SHP77 treated with DMSO at 0.1 percent for 48 hours (cell line): ENCODE results near the gene GALC.
"Not testable (repeated sequence)": the region's sequence is repeated elsewhere in the genome, so short reads cannot be mapped to it uniquely, and the experiment has no call there.

ENCODE experiments used
- DNase-seq: peaks from one replicate; lab custom pipeline; 2025; lab: John Stamatoyannopoulos, UW

GALC gene

DNA sequence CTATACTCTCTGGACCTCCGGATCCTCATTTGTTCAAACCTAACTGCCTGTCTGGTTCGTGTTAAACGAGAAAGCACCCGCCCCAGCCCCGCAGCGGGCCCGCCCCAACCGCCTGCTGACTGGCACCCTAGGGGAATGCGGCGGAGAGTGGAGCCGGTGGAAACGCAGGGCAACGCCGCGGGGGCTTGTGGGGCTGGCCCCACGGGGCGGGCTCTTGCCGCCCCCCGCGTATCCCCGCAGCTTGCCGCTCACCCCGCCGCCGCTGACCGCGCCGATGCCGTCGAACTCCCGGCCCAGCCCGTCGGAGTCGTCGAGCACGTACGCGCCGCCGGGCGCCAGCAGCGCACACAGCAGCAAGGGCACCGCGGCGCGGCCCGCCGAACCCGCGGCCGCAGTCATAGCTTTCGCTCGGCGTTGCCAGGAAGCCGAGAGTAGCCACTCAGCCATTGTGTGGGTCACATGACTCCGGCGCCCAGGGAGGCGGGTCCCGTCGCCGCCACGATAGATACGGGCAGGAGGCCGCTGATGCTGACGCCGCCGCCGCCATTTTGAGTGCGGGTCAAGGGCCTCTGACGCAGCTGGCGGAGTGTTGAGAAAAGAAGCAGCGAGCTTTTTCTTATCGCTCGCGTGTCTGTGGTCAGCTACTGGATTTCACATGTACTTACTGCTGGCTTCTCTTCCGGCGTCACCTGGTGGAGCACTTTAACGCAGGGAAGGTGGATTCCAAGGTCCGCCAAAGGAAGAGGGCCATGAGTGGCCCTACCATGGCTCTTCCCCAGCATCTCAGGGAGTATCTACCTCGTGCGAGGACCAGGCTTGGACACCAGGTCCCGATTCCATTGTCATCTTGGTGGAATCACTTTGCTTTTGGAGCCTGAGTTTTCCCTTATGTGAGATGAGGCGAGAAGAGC is at the start of gene GALC:
Gene GALC, minus strand, starts transcription at position 465 of the 911 bp plus-strand sequence. Its CDS starts 18 bp downstream, at position 447.
- peak; percentile 53 for DNase-seq

DNA sequence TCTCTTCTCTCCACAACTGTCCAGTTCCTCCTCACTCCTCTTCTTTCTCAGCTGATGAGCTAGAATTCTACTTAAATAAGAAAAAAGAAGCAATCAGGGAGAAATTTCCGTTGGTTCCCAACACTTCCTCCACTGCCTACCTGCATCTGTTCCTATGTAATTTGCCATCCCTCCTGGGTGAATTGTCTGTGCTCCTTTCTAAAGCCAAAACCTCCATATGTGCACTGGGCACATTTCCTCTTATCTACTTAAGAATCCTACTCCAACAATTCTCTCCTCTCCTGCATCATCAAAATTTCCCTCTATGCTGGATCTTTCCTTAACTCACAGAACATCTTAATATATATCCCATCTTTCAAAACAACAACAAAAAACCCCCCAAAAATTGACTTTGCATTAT is 47.2 kb upstream of the GALC start:
- no peak for DNase-seq

DNA sequence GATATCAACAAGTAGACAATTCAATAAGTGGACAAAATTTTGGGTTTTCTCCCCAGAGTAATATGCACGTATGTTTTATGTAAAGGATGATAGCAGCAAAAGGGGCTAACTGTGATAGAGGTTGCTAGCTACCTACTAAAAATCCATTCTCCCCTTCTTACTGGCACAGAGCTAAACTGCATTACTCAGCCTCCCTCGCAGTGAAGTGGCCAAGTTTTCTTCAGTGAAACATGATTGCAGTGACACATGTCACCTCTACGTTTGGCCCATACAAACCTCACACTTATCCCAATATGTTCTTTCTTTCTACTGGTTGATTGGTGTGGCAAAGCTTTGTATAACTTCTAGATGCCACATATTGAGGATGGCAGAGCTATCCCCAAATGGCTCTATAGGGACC is 46.2 kb upstream of the GALC start:
- no peak for DNase-seq

DNA sequence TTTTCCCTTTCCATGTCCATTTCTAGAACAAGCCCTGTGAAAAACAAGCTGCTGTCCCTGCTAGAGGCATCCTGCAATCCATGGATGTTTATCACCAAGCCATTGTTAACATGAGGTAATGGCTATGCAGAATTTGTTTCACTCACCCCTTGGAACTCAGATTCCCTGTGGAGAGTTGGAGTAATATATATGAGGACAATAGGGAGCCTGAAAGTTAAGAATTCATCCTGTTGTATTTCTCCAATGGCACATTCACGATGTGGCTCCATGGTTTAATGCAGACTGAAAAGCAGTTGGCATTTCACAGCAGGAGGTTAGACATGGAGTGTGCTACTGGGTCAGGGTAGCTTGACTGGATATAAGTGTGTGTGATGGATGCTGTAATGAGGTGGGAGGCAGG is 44.3 kb upstream of the GALC start:
- DNase-seq = no peak

DNA sequence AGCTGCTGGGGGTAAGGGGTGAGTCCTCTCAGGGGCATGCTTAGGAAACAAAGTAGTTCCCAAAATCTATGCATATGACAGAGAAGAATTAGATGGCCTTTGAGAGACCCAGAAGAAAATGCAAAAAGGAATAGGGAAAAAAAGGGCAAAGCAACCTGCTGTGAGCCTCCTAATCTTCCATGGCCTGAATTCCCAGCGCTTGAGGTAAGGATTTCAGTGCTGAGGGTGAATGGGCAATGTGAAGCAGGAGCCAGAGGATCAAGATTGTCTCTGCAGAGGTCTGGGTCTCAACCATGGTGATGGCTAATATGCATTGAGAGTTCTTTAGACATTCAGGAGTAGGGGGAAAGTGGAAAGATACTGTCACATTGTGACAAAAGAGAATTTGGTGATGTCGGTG is 43.4 kb upstream of the GALC start:
- no peak for DNase-seq

DNA sequence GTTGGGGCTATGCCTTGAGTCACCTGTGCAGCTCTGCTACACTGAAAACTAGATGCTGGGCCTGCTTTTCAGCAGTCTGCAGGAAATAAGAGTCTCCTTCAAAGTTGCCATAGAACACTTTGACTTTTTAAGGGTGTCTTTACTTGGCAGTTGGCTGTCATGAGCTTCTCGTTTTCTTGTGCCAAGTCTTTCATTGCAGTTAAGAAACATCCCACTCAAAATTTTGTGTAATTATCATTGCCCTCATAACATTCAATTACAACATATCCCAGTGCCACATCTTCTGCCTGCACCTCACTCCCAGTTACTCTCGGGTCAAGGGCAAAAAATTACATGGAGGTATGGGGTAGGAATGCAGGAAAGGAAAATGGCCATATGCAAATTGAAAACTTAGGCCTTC is 41.1 kb upstream of the GALC start:
- DNase-seq = no peak

DNA sequence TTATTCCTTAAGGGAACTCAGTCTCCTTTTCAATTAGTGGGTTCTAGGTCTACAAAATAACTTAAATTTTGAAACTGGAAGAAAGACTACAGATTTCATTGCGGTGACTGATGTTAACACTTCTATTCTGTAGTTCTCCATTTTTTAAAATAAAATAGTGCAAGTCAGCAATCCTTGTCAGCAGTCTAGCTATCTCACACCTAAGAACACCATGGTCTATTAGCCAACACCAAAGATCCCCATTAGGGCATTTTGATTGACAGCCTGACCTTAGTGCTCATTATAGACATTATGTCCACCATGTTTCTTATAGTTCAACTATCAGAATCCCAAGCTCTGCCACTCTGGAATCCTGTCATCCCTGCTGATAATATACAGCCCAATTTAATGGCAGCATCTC is 39.4 kb upstream of the GALC start:
- DNase-seq = no peak

DNA sequence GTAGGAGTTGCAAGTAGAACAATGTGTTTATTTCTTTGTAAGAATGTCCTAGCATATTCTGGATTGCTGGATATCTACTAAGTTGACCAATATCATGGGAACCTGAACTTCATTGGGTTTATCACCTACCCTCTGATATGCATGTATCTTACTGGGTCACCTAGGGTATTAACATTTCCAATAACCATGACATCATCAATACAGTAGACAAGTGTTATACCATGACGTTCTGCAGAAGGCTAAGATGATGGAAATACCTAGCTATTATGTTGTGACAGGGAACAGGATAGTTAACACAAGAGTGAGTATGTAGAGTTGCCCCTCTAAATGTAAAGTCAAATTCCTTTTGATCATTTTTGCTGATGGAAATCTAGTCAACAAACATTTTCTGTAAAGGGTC is 37.9 kb upstream of the GALC start:
- no peak for DNase-seq

DNA sequence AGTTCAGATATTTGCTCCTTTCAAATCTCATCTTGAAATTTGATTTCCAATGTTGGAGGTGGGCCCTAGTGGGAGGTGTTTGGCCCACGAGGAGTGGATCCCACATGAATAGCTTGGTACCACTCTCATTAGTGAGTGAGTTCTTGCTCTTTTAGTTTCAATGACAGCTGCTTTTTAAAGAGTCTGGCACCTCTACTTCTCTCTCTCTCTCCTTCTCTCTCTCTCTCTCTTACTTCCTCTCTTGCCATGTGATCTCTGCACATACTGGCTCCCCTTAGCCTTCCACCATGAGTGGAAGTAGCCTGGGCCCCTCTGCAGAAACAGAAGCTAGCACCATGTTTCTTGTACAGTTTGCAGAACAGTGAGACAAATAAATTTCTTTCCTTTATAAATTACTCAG is 37.1 kb upstream of the GALC start:
- DNase-seq = no peak

DNA sequence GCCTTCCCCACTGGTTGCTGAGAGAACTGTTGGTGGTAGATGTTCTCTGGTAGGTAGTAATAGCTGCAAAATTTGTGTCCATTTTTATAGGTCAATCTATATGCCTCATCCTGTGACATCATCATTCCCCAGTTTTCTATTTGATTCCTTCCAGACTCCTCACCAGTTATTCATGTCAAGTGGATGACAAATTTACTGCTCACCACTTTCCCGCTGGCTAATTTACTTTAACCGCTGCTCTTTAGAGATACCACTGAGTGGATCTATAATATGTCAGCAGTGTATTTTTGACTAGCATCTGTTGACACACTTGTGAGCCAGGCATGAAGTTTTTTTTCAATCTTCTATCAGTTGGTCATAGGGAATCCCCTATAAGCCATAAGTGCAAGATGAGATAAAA is 36.5 kb upstream of the GALC start:
- no peak for DNase-seq

DNA sequence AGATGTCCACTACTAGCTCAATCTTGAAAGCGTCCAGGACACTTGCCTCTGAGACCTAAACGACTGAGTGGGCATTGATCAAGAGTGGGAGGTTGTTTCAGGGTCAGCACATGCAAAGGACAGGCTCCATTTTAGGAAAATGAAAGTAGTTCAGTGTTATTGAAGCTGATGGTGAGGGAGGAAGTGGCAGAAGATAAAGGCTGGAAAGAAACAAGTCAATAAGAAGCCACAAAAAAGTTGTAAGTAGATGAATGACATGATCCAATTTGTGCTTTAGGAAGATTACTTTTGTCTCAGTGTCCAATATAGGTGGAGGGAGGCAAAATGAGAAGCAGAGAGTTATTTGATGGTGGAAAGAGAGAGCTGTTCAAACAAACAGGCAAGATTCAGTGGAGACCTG is 33.9 kb upstream of the GALC start:
- DNase-seq = no peak

DNA sequence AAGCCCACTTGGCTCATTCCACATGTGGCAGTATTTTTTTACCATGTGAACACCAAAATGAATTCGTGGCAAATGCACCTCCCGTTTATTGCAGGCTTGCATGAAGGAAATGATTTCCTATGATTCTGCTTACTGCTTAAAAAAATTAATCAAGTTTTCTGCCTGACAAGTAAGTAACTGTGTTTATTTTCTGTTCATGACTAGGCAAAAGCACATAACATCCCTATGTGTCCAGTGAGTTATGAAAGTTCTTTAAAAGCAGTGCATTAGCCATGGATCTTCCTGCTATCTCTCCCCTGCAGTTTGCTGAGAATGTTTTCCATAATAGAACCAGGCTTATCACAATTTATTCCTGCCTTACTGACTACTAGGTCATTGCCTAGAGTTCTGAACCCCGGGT is 32.3 kb upstream of the GALC start:
- no peak for DNase-seq

DNA sequence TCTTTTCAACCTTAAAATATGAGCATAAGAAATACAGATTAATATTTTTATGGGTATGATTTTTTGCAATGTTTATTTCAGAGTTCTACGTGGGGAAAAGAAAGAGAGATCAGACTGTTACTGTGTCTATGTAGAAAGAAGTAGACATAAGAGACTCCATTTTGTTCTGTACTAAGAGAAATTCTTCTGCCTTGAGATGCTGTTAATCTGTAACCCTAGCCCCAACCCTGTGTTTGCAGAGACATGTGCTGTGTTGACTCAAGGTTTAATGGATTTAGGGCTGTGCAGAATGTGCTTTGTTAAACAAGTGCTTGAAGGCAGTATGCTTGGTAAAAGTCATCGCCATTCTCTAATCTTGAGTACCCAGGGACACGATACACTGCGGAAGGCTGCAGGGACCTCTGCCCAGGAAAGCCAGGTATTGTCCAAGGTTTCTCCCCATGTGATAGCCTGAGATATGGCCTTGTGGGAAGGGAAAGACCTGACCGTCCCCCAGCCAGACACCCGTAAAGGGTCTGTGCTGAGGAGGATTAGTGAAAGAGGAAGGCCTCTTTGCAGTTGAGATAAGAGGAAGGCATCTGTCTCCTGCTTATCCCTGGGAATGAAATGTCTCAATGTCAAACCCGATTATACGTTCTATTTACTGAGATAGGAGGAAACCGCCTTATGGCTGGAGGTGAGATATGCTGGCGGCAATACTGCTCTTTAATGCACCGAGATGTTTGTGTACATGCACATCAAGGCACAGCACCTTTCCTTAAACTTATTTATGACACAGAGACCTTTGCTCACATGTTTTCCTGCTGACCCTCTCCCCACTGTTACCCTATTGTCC is 31.5 kb upstream of the GALC start:
- DNase-seq = not testable (repeated sequence)

DNA sequence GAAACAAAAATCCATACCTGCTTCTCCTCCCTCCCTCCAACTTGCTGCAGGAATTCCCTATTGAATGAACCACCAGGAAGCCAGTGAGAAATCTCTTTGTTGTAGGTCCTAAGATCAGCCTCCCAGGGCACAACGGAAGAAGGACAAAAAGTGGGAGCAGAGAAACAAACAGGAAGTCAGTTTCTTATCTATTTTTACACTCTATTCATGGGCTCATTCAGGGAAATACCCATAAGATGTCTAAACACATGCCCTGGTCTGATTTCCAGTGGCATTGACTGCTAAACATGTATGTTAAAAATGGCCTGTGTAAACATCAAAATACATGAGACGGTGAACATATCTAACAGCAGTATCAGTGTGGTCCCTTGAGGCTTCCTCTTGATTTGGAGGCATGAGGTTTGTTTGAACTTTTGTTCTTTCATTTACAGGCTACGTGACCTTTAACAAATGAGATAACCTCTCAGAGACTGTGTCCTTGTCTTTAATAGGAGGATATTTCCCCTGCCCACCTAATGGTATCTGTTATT is 30.7 kb upstream of the GALC start:
- no peak for DNase-seq

DNA sequence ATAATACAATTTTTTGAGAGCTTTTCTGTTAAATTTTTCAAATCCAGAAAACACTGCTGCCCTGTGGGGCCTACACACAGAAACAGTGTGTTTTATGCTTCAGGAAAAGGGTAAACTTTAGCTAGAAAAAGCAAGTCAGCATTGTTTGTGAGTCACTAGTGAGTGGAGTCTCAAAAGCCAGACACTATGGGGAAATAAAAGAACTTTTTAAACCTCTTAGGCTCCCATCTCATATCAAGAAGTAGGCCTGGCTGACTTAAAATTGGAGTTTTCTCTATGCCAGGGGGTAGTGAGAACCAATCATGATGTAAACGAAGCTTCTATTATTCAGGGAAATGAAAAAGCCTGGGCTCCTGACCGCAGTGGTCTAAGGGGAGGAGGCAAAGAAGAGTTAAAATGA is 24.6 kb upstream of the GALC start:
- no peak for DNase-seq

DNA sequence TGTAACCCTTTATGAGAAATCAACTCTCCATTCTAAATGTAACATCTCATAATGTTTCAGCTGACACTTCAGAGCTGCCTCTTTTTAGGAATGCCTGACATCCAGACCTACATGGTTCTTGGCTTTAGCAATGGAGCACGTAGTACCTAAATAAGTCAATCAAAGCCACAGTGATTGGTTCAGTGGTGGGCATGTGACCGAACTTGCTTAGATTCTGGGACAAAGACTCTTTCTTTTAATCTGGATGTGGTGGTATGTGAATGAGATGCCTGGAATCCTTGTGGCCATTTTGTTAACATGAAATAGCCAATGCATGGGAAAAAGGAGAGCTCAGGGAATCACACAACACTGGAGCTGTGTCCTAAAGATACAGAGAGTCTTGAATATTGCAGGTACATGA is 23.8 kb upstream of the GALC start:
- DNase-seq = no peak

DNA sequence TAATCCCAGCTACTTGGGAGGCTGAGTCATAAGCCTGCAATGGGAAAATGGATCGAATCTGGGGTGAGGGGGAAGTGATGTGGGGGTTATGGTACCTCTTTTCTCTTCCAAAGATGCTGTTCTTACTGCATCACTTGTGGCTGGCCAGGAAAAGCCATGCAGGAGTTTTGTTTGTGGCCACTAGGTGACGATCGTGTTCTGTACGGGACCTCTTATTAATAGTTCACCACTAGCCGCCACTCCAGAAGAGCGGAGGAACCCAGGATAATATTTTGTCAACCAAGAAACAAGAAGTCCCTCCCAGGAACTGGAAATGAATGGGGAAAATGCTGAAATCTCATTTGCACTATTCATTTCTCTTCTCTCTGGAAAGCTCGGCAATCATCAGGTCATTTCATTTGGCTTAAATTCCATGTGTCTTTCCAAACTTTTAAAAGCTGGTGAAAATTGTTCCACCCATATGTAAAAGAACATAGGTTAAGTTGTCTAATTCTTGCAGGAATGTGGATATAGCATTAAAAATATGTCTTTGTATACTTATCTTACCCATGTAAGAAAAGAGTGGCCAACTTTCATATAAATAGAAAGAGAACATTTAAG is 20.9 kb upstream of the GALC start:
- peak; percentile 60 for DNase-seq

DNA sequence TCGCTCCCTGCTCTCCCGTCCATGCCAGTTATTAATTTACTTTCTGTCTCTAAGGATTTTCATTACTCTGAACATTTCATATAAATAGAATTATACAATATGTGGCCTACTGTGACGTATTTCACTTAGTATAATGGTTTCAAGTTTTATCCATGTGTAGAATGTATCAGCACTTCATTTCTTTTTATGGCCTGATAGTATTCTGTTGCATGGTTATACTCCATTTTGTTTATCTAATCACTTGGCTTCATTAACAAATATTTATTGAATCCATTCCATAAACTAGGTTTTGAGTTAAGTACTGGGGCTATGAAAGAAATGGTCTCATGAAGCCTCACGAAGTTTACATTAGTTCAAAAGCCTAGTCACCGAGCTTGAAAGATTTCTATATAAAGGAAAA is 19.5 kb upstream of the GALC start:
- no peak for DNase-seq

DNA sequence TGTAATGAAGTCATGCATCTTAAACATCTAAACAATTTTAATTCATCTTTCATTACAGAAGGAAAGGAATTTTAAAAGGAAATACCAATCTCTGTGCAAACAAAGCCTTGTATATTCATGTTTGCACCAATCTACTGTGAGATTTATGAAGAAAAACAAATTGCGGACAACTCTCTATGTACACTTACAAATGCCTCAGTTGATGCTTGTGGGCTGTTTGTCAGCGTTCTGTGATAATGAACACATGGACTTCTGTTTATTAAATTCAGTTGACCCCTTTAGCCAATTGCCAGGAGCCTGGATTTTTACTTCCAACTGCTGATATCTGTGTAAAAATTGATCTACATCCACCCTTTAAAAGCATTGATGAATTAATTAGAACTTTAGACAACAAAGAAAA is 17.3 kb upstream of the GALC start:
- no peak for DNase-seq

DNA sequence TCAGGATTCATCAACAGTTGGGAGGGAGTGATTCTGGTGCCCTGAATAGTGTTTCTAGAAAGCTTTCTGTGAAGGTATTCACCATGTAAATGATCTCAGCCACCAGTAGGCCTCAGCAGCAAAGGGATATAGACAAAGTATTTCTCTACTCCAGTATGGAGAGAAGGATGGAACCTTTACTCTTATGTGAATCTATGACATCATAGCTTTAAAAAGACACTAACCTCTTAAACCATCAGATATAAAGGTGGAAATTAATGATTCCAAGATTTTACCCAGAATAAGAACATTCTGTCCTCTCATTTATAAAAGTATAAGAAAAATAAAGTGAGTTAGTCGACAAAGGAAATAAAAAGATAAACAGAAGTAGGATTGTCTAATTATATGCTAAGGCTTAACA is 16.5 kb upstream of the GALC start:
- DNase-seq = no peak

DNA sequence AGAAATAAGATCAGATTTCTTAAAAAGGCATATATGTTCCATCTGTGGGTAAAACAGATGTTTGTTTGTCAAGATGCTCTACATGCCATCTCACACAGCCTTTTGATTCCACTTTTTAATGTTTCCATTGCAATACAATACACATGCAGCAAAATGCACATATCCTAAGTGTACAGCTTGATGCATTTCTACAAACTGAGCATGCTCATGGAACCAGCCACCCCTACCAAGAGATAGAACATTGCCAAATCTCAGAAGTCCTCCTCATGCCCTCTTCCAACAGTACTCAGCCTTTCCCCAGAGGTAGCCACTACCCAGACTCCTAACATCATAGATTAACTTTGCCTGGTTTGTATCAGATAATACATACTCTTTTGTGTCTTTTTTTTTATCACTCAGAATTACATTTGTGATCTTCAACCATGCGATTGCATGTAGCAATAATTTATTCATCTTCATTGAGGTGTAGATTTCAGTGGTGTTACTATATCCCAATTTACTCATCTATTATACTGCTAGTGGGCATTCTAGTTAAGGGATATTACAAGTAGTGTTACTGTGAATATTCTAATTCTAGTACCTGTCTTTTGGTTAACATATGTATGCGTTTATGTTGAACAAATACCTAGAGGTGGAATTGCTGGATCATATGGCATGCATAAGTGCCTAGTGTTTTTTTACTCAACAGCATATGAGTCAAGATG is 15.2 kb upstream of the GALC start:
- DNase-seq = no peak

DNA sequence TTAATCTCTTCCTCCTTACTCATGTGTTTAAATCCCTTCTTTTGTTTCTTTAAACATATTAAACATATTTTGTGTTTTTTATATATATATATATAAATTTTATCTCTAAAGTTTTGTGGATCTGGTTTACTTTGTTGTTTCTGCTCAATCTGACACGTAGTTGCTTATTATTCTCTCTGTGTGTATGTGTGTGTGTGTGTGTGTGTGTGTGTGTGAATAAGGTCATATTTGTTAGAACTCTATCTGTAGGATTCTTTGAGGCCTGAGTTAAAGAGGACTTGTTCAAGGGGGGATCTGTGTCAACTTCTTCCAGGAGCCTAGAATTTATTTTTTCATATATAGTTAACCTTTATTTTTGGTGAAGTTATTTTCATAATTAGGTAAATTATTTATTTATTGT is 14.6 kb upstream of the GALC start:
- no peak for DNase-seq
